ENCODE measurements around the gene SLC1A3. TPM values are rescaled to one million over a fixed set of nuclear protein-coding genes. Genes with fewer than 3 reads are reported as not detected.

Gene SLC1A3
- total RNA-seq, 2 donors from 2014 or later: 10.5 to 12.7 TPM

DNA sequence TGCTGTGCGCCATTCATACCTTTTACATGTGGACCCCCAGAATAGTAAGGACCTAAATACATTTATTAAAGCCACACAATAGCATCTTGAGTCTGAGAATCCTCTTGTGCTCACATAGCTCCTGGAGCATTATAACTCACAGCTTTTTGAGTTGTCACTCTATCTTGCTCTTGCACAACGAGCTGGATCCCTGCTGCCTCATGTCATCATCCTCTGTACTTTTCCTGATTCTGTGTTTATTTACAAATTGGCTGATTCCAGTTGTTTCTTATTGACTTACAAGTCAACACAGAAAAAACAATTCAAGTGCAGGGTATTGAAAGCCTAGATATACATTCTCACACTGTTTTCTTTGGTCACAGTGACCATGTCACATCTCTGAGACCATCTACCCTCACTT, 112.9 kb downstream of the SLC1A3 start:
- DNase-seq (ENCODE audit: low spot score): no peak
- no peaks in the 10 kb centered on the region for H3K27me3 ChIP-seq (replicated peaks; ENCODE audit: insufficient read depth)
- H3K36me3 ChIP-seq: no peaks in the 10 kb centered on the region
- intact Hi-C loops (cut with DNase I): no loop called here
- H3K27ac ChIP-seq: no peak overlapping the region
- WGBS: 79% methylated on average over 2 of the region's 2 CpGs
- no peak overlapping the region for H3K4me3 ChIP-seq
- no peaks in the 10 kb centered on the region for H3K4me1 ChIP-seq (replicated peaks)
- H3K9me3 ChIP-seq: no peaks in the 10 kb centered on the region
- TF ChIP-seq POLR2AphosphoS5 (IDR thresholded peaks at IDR 0.05) (no peak), POLR2A (IDR thresholded peaks at IDR 0.05) (no peak)
- TF ChIP-seq, protein P1, sequence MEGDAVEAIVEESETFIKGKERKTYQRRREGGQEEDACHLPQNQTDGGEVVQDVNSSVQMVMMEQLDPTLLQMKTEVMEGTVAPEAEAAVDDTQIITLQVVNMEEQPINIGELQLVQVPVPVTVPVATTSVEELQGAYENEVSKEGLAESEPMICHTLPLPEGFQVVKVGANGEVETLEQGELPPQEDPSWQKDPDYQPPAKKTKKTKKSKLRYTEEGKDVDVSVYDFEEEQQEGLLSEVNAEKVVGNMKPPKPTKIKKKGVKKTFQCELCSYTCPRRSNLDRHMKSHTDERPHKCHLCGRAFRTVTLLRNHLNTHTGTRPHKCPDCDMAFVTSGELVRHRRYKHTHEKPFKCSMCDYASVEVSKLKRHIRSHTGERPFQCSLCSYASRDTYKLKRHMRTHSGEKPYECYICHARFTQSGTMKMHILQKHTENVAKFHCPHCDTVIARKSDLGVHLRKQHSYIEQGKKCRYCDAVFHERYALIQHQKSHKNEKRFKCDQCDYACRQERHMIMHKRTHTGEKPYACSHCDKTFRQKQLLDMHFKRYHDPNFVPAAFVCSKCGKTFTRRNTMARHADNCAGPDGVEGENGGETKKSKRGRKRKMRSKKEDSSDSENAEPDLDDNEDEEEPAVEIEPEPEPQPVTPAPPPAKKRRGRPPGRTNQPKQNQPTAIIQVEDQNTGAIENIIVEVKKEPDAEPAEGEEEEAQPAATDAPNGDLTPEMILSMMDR (IDR thresholded peaks at IDR 0.05): no peak

DNA sequence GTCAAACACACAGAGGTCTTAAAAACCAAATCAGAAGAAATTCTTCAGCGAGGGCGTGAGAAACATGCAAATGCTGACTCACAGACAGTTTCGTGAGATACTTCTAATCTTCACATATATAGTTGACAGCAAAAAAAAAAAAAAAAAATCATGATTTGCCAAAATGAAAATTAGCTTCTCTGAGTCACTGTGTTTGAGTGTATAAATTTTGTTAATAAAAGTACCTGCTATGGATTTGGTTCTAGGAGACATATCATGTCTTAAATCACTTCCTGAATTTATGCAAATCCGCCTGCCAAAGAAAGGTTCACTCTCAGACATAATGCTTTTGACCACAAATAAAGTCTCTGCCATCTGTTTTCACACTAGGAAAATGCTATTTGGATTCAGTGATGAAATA, 114.3 kb downstream of the SLC1A3 start:
- intact Hi-C loops (cut with DNase I): no loop called here
- H3K9me3 ChIP-seq: no peaks in the 10 kb centered on the region
- H3K4me1 ChIP-seq (replicated peaks): no peaks in the 10 kb centered on the region
- TF ChIP-seq POLR2AphosphoS5 (IDR thresholded peaks at IDR 0.05): no peak
- TF ChIP-seq, protein P1 (IDR thresholded peaks at IDR 0.05): no peak
- TF ChIP-seq POLR2A (IDR thresholded peaks at IDR 0.05): no peak
- no peaks in the 10 kb centered on the region for H3K27me3 ChIP-seq (replicated peaks; ENCODE audit: insufficient read depth)
- no peak overlapping the region for H3K27ac ChIP-seq
- DNase-seq (ENCODE audit: low spot score): no peak
- H3K36me3 ChIP-seq: no peaks in the 10 kb centered on the region
- no peak overlapping the region for H3K4me3 ChIP-seq
- 78% methylated on average over 4 of the region's 4 CpGs for whole genome bisulfite sequencing

DNA sequence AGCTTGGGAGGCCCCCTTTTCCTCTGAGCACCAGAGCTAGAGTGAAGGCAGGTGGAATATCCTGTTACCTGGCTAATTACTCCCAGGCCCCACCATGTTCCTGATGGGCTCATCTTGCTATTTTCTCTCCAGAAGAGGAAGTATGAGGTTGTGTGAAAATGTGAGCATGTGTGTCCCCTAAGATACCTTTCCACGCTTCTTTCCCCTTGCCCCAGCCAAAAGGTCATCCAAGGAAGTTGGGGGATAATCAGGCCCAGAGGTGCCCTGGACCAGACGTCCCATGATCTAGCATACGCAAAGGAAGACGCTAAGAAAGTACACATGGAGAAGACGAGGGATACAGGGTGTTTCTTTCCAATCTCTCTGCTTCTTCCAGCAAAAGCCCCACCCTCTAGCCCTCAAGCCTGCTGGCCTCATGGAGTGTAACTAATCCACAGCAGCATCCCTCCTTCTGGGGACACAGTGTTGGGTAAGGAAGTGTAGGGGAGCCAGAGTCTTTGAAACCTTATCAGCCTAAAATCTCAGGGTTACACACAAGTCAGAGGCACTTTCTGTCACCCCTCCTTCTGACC, 115.3 kb downstream of the SLC1A3 start:
- TF ChIP-seq, protein P1 (IDR thresholded peaks at IDR 0.05): no peak
- TF ChIP-seq POLR2A (IDR thresholded peaks at IDR 0.05) (no peak), POLR2AphosphoS5 (IDR thresholded peaks at IDR 0.05) (no peak)
- Histone ChIP-seq H3K36me3 (no peaks in the 10 kb centered on the region), H3K4me1 (replicated peaks) (no peaks in the 10 kb centered on the region), H3K27ac (no peak overlapping the region), H3K27me3 (replicated peaks; ENCODE audit: insufficient read depth) (no peaks in the 10 kb centered on the region), H3K9me3 (no peaks in the 10 kb centered on the region), H3K4me3 (no peak overlapping the region)
- intact Hi-C loops (cut with DNase I): no loop called here
- no peak for DNase-seq (ENCODE audit: low spot score)
- WGBS: 72% methylated on average over 5 of the region's 5 CpGs

DNA sequence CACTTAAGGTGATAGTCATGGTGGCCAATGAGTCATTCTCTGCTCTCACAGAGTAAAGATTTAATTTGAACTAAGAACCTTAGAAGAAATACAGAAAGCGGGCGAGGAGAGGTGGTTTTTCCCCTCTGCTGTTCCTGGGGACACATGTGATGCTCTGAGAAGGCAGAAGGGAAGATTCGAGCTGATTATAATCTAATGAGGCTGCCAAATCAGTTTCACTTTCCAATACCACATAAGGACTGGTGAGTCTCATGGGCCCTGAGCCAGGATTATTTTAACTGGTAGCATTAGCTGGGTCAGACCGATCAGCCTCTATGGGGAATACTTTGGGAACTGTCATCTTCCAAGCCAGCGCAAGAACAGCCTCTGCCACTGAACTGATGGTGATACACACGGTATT, 116.5 kb downstream of the SLC1A3 start:
- Histone ChIP-seq H3K27me3 (replicated peaks; ENCODE audit: insufficient read depth) (no peaks in the 10 kb centered on the region), H3K4me1 (replicated peaks) (no peaks in the 10 kb centered on the region), H3K36me3 (no peaks in the 10 kb centered on the region), H3K4me3 (no peak overlapping the region), H3K27ac (no peak overlapping the region), H3K9me3 (no peaks in the 10 kb centered on the region)
- DNase-seq (ENCODE audit: low spot score): no peak
- WGBS: 61% methylated on average over 6 of the region's 6 CpGs
- intact Hi-C loops (cut with DNase I): no loop called here
- TF ChIP-seq, protein P1 (IDR thresholded peaks at IDR 0.05): no peak
- TF ChIP-seq POLR2AphosphoS5 (IDR thresholded peaks at IDR 0.05) (no peak), POLR2A (IDR thresholded peaks at IDR 0.05) (no peak)

DNA sequence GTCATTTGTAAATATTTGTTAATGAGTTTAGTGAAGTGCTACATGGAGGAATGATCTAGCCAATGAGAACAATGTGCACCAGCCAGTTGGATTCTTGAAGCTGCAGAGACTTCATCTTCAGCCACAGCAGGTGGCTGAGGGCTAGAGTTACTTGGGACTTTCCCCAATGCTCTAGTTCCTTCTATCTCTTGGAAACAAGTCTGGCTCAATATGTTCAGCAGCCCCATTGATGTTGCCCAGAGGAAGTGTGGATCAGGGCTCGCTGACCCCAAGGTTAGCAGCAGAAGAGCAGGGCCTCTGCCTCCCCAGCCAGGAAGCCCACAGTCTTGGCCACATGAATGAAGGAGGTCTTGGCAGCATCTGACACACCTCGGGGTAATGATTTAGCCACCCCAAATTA, 117.5 kb downstream of the SLC1A3 start:
- Histone ChIP-seq H3K9me3 (no peaks in the 10 kb centered on the region), H3K4me1 (replicated peaks) (no peaks in the 10 kb centered on the region), H3K4me3 (no peak overlapping the region), H3K36me3 (no peaks in the 10 kb centered on the region), H3K27ac (no peak overlapping the region), H3K27me3 (replicated peaks; ENCODE audit: insufficient read depth) (no peaks in the 10 kb centered on the region)
- intact Hi-C loops (cut with DNase I): no loop called here
- TF ChIP-seq POLR2A (IDR thresholded peaks at IDR 0.05): no peak
- TF ChIP-seq POLR2AphosphoS5 (IDR thresholded peaks at IDR 0.05): no peak
- TF ChIP-seq, protein P1 (IDR thresholded peaks at IDR 0.05): no peak
- no peak for DNase-seq (ENCODE audit: low spot score)
- 89% methylated on average over 2 of the region's 2 CpGs for WGBS

Measured in prostate gland (tissue), 2 donors.